ENCODE data around the gene MYO9B. TPM values are rescaled to one million over a fixed set of nuclear protein-coding genes. Genes with fewer than 3 reads are reported as not detected.

Gene MYO9B
- total and polyA plus RNA-seq, 2 of the 13 experiments (the other 11 are each of a cell fraction or from before 2014, with no cell fraction given): 18.0 to 18.3 TPM

- no peak overlapping the region for H3K4me3 ChIP-seq (replicated peaks in 1 of 3; ENCODE audit: insufficient read depth in 1 of 3, low read depth in 2 of 3, low read length in 3 of 3)
These were observed 16.3 kb downstream of the MYO9B start for GRCh38 chr19:17091758-17092333.

GRCh38 chr19:17092696-17093095, 17.1 kb downstream of the MYO9B start:
- DNase-seq (ENCODE audit: low spot score) (no peak), ATAC-seq (no peak), FAIRE-seq (no peak)
- H3K79me2 ChIP-seq (ENCODE audit: insufficient read depth, low read length): peaks cover 23% of the 10 kb centered on the region
- BruUV-seq (replicated peaks): no TSS peak
- H3K27ac ChIP-seq (ENCODE audit: extremely low read length, insufficient read depth, low read length): no peak overlapping the region
- peaks cover 0 to 3% of the 10 kb centered on the region in 2 experiments; a peak in 1 of 5 replicates for H3K36me3 ChIP-seq (replicated peaks in 1 of 2; ENCODE audit: control insufficient read depth in 1 of 2, insufficient read depth in 2 of 2, low read length in 2 of 2)
- POLR2A ChIA-PET: no interaction called here
- no peaks in the 10 kb centered on the region for H3K9me3 ChIP-seq (ENCODE audit: low read length)
- CTCF ChIA-PET (ENCODE audit: low intra/inter-chr PET ratio, low total read pairs): no interaction called here
- in situ Hi-C loops (cut with HindIII; ENCODE audit: extremely low pct_ligation_motif_present, low pct_unique_long_range_greater_than_20kb): no loop called here
- no peak overlapping the region for H3K4me3 ChIP-seq (replicated peaks in 1 of 3; ENCODE audit: insufficient read depth in 1 of 3, low read depth in 2 of 3, low read length in 3 of 3)
- TF ChIP-seq GPN1 (CRISPR knock-in tag; IDR thresholded peaks at IDR 0.05; ENCODE audit: borderline replicate concordance): no peak
- TF ChIP-seq, protein P1, sequence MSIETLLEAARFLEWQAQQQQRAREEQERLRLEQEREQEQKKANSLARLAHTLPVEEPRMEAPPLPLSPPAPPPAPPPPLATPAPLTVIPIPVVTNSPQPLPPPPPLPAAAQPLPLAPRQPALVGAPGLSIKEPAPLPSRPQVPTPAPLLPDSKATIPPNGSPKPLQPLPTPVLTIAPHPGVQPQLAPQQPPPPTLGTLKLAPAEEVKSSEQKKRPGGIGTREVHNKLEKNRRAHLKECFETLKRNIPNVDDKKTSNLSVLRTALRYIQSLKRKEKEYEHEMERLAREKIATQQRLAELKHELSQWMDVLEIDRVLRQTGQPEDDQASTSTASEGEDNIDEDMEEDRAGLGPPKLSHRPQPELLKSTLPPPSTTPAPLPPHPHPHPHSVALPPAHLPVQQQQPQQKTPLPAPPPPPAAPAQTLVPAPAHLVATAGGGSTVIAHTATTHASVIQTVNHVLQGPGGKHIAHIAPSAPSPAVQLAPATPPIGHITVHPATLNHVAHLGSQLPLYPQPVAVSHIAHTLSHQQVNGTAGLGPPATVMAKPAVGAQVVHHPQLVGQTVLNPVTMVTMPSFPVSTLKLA (IDR thresholded peaks at IDR 0.05): peak; percentile 71
- no peaks in the 10 kb centered on the region for H4K20me1 ChIP-seq (ENCODE audit: insufficient read depth, low read length)
- intact Hi-C loops (cut with micrococcal nuclease; ENCODE audit: unreplicated experiment): no loop called here
- WGBS (ENCODE audit: low lambda C conversion rate): 93% methylated on average over 2 of the region's 2 CpGs
- no peak overlapping the region for H3K9ac ChIP-seq (ENCODE audit: insufficient read depth, low read depth, low read length)
- no peak overlapping the region for H2AFZ ChIP-seq (ENCODE audit: low read length)
- H3K27me3 ChIP-seq (ENCODE audit: control insufficient read depth in 1 of 2, insufficient read depth in 2 of 2, low read length in 2 of 2): no peaks in the 10 kb centered on the region
- H3K4me1 ChIP-seq (ENCODE audit: insufficient read depth, low read length): peaks cover 23% of the 10 kb centered on the region
- H3K4me2 ChIP-seq (ENCODE audit: low read depth, low read length): no peak overlapping the region

More at GRCh38 chr19:17091758-17092333, 16.3 kb downstream of the MYO9B start:
- TF ChIP-seq SMARCC2 (IDR thresholded peaks at IDR 0.05) (no peak), ATF7 (IDR thresholded peaks at IDR 0.05) (no peak), ATF7 (CRISPR knock-in tag; IDR thresholded peaks at IDR 0.05) (no peak), ELK4 (CRISPR knock-in tag; IDR thresholded peaks at IDR 0.05; ENCODE audit: borderline replicate concordance) (no peak), SP4 (CRISPR knock-in tag; IDR thresholded peaks at IDR 0.05) (no peak), SETDB1 (CRISPR knock-in tag; IDR thresholded peaks at IDR 0.05; ENCODE audit: borderline replicate concordance) (no peak), ZNF766 (CRISPR knock-in tag; IDR thresholded peaks at IDR 0.05; ENCODE audit: borderline replicate concordance) (no peak), ZNF224 (CRISPR knock-in tag; IDR thresholded peaks at IDR 0.05) (no peak), ZNF30 (CRISPR knock-in tag; IDR thresholded peaks at IDR 0.05) (no peak), ELF4 (CRISPR knock-in tag; IDR thresholded peaks at IDR 0.05; ENCODE audit: borderline replicate concordance) (no peak), SP2 (CRISPR knock-in tag; IDR thresholded peaks at IDR 0.05) (no peak), CC2D1A (CRISPR knock-in tag; IDR thresholded peaks at IDR 0.05) (no peak)
- intact Hi-C loops (cut with micrococcal nuclease; ENCODE audit: unreplicated experiment): no loop called here
- DNase-seq (ENCODE audit: low spot score) (no peak), FAIRE-seq (no peak), ATAC-seq (no peak)
- H3K9ac ChIP-seq (ENCODE audit: insufficient read depth, low read depth, low read length): no peak overlapping the region
- peaks cover 22% of the 10 kb centered on the region for H3K79me2 ChIP-seq (ENCODE audit: insufficient read depth, low read length)
- no peaks in the 10 kb centered on the region for H3K27me3 ChIP-seq (ENCODE audit: control insufficient read depth in 1 of 2, insufficient read depth in 2 of 2, low read length in 2 of 2)
- no TSS peak for BruUV-seq (replicated peaks)
- no peaks in the 10 kb centered on the region for H3K9me3 ChIP-seq (ENCODE audit: low read length)
- in situ Hi-C loops (cut with HindIII; ENCODE audit: extremely low pct_ligation_motif_present, low pct_unique_long_range_greater_than_20kb): no loop called here
- no peak overlapping the region for H2AFZ ChIP-seq (ENCODE audit: low read length)
- POLR2A ChIA-PET: no interaction called here
- peaks cover 0 to 7% of the 10 kb centered on the region in 2 experiments; a peak in 2 of 5 replicates for H3K36me3 ChIP-seq (replicated peaks in 1 of 2; ENCODE audit: control insufficient read depth in 1 of 2, insufficient read depth in 2 of 2, low read length in 2 of 2)
- 100% methylated on average over 6 of the region's 15 CpGs for WGBS (ENCODE audit: low lambda C conversion rate)
- H3K4me2 ChIP-seq (ENCODE audit: low read depth, low read length): no peak overlapping the region
- no peak overlapping the region for H3K27ac ChIP-seq (ENCODE audit: extremely low read length, insufficient read depth, low read length)
- CTCF ChIA-PET (ENCODE audit: low intra/inter-chr PET ratio, low total read pairs): no interaction called here
- peaks cover 15% of the 10 kb centered on the region for H3K4me1 ChIP-seq (ENCODE audit: insufficient read depth, low read length)
- H4K20me1 ChIP-seq (ENCODE audit: insufficient read depth, low read length): no peaks in the 10 kb centered on the region
